ENCODE data around the gene MGMT.

Gene MGMT

DNA sequence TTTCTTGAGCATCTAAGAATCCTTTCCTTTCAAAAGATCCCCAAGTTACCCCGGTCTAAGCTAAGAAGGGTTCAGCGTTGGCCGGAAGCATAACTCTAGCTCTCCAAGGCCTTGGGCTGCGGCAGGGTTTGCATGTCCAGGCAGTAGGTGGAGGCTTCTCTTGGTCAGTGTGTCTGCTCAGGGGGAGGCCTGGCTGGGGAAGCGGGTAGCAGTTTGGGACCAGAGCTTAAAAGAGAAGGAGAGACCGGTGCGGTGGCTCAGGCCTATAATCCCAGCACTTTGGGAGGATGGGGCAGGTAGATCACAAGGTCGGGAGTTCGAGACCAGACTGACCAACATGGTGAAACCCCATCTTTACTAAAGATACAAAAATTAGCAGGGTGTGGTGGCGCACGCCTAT, 226.3 kb downstream of the MGMT start:
- DNase-seq (ENCODE audit: extremely low read depth, low read depth): no peak
- no peak for TF ChIP-seq CTCF (IDR thresholded peaks at IDR 0.05; ENCODE audit: low read depth, low read length, missing control alignments)
- no peak overlapping the region for H3K4me3 ChIP-seq (replicated peaks; ENCODE audit: low read depth, low read length)

- no peak for TF ChIP-seq CTCF (IDR thresholded peaks at IDR 0.05; ENCODE audit: low read depth, low read length, missing control alignments)
- no peak for DNase-seq (ENCODE audit: extremely low read depth, low read depth)
- no peak overlapping the region for H3K4me3 ChIP-seq (replicated peaks; ENCODE audit: low read depth, low read length)
These were observed 227.1 kb downstream of the MGMT start for GRCh38 chr10:129694184-129694583.

DNA sequence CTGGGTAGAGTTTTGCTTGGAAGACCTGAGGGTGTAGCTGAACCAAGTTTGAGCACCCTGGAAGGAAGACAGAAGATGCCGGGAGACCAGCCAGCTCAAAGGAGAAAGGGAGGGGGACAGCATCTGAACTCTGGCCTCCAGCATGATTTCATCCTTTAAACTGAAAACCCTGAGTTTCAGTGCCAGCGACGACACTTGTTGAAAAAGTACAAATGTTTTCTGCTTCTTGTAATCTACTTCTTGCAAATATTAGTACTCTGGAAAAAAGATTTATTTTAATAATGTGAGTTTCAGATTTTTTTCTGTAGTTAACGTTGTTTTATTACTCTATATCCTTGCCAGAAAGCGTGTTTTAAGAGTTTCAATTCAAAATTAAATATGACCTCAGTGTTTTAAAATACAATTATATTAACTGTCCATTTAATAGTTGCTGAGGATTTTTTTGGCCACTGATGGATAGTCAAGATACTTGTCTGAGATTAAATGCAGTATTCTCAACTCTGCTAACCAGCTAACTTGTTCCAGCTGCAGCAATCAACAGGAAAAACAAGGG, 227.7 kb downstream of the MGMT start:
- TF ChIP-seq CTCF (IDR thresholded peaks at IDR 0.05; ENCODE audit: low read depth, low read length, missing control alignments): no peak
- H3K4me3 ChIP-seq (replicated peaks; ENCODE audit: low read depth, low read length): no peak overlapping the region
- no peak for DNase-seq (ENCODE audit: extremely low read depth, low read depth)

DNA sequence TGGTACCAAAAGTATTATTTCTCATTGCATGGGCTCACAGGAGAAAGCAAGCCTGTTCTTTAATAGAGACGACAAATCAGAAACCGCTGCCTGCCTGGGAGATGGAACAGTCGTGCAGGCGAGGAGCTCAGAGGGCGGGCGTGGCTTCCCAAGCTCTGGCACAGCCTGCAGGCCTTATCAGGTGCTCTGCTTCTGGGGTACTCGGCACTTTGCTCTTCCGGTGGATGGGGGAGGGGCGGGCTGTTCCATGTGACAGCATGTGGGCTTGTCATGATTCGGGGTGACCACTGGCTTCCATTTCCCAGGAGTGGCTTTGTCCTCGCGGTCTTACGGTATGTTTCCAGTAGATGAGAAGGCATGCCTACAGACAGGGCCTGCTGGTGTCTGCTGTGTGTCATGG, 228.6 kb downstream of the MGMT start:
- no peak overlapping the region for H3K4me3 ChIP-seq (replicated peaks; ENCODE audit: low read depth, low read length)
- DNase-seq (ENCODE audit: extremely low read depth, low read depth): no peak
- no peak for TF ChIP-seq CTCF (IDR thresholded peaks at IDR 0.05; ENCODE audit: low read depth, low read length, missing control alignments)

- TF ChIP-seq CTCF (IDR thresholded peaks at IDR 0.05; ENCODE audit: low read depth, low read length, missing control alignments): no peak
- H3K4me3 ChIP-seq (replicated peaks; ENCODE audit: low read depth, low read length): no peak overlapping the region
- DNase-seq (ENCODE audit: extremely low read depth, low read depth): no peak
These were observed 229.6 kb downstream of the MGMT start for GRCh38 chr10:129696636-129697035.

DNA sequence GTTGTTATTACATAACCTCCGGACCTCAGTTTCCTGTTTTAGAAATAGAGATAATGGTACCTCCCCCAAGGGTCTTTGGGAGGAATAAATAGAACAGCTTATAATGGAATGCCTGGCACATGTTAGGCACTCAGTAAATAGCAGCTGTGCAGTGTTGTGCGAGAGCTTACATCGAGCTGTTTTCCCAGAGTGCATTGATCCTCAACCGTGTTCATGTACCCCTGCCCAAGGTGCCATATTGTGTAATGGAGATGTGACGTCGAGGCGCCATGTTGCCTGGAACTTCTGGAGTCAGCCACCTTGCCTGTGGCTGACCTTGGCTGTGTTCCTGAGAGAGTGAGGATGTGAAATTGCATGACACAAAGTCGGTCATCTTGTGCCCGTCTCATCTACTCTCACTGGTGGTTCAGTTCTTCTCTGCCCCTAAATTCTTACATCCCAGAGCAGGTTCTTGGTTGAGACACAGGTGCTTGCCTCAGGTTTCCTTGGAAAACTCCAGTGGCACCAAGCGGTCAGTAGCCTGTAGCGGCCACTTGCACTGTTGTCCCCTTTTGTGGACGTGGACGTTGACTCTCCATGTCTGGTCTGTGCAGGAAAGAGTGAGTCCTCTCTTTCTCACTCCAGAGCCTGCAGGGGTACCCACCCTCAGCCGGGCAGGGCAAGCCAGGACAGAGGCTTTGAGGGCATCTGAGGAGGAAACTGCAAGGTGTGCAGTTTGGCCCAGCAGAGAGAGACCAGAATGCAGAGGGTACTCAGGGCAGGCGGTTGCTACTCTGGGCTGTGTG, 230.6 kb downstream of the MGMT start:
- DNase-seq (ENCODE audit: extremely low read depth, low read depth): no peak
- H3K4me3 ChIP-seq (replicated peaks; ENCODE audit: low read depth, low read length): no peak overlapping the region
- no peak for TF ChIP-seq CTCF (IDR thresholded peaks at IDR 0.05; ENCODE audit: low read depth, low read length, missing control alignments)

Data from HFF-Myc (cell line).